HCT116 (cell line): Measurements from ENCODE around the gene STIMATE. TPM values are rescaled to one million over a fixed set of nuclear protein-coding genes. Genes with fewer than 3 reads are reported as not detected.

Experiments used
- ATAC-seq: fragments of 200-7000 bp; cut with Tn5 transposase; 2 replicates; pipeline ENCODE4 v1.9.1; 2020; ENCODE audit warnings: mild to moderate bottlenecking, moderate library complexity
- BruUV-seq: library from RNA; stranded (reverse); fragments of 400-500 nt; replicated peaks from 2 replicates; lab custom pipeline; 2021; lab: Mats Ljungman, UMichigan
- CTCF ChIA-PET: fragments of 300-600 bp; sonication (Branson Sonifier 250); formaldehyde crosslinking; loops from one replicate; lab custom pipeline; 2021; ENCODE audit warnings: antibody characterized with exemption; lab: Charles Lee
- POLR2A ChIA-PET: fragments of 300-600, 350-600 bp; sonication (Branson Sonifier 250); formaldehyde crosslinking; loops from one replicate; lab custom pipeline; 2021; ENCODE audit warnings: antibody characterized with exemption; lab: Charles Lee
- RAD21 ChIA-PET, 2 experiments: fragments of 300-600 bp; sonication (Branson Sonifier 250); formaldehyde crosslinking; loops; one replicate each; lab custom pipeline; 2023; ENCODE audit warnings: low total read pairs in 2 of 2; ENCODE audit not compliant: uncharacterized antibody in 2 of 2, unreplicated experiment in 2 of 2, low non-redundant PET in 1 of 2; lab: Charles Lee
- DNase-seq: peaks from one replicate; pipeline ENCODE4 v3.0.0-alpha.2; 2010; ENCODE audit warnings: low read depth, low spot score
- H2AFZ ChIP-seq: fragments of 200-600 bp; shearing (Covaris generic), sonication (generic); 2 replicates; pipeline ENCODE4 v1.6.1; 2017; ENCODE audit warnings: low read depth, mixed run types, mixed read lengths, antibody characterized with exemption, low read length; ENCODE audit not compliant: poor library complexity, severe bottlenecking
- H3K27ac ChIP-seq: 2 replicates; pipeline ENCODE4 v1.5.1; 2012; ENCODE audit warnings: low read depth, low read length
- H3K27me3 ChIP-seq: fragments of 200-600 bp; sonication (generic); 2 replicates; pipeline ENCODE4 v1.6.1; 2016; ENCODE audit warnings: mixed run types, low read length, mixed read lengths; ENCODE audit not compliant: insufficient read depth
- H3K36me3 ChIP-seq, 2 experiments: fragments of 200-500 bp in 1 of 2; fragments of 200-600 bp in 1 of 2; sonication (Bioruptor generic) in 1 of 2; sonication (generic) in 1 of 2; 2 replicates each; pipeline versions ENCODE4 v1.5.1 to v1.6.1; 2014 to 2016; ENCODE audit warnings: low read length in 2 of 2, inconsistent platforms in 1 of 2, mixed read lengths in 1 of 2, mixed run types in 1 of 2; ENCODE audit not compliant: insufficient read depth in 2 of 2, control insufficient read depth in 1 of 2
- H3K4me1 ChIP-seq, 2 experiments: fragments of 200-600 bp in 1 of 2; sonication (generic) in 1 of 2; 2 replicates each; pipeline versions ENCODE4 v1.5.1 to v1.6.1; 2012 to 2017; ENCODE audit warnings: low read length in 2 of 2, inconsistent platforms in 1 of 2, mild to moderate bottlenecking in 1 of 2, mixed read lengths in 1 of 2, mixed run types in 1 of 2, moderate library complexity in 1 of 2; ENCODE audit not compliant: insufficient read depth in 2 of 2, control insufficient read depth in 1 of 2
- H3K4me2 ChIP-seq: fragments of 200-600 bp; sonication (generic); 2 replicates; pipeline ENCODE4 v1.6.1; 2017; ENCODE audit warnings: mixed run types, low read length, mixed read lengths
- H3K4me3 ChIP-seq, 2 experiments: fragments of 200-600 bp in 1 of 2; sonication (generic) in 1 of 2; replicated peaks in 1 of 2; 2 replicates each; pipeline ENCODE4 v1.5.1; 2011 to 2016; ENCODE audit warnings: low read length in 2 of 2, control low read depth in 1 of 2, low read depth in 1 of 2, mild to moderate bottlenecking in 1 of 2, mixed read lengths in 1 of 2, mixed run types in 1 of 2
- H3K79me2 ChIP-seq: fragments of 200-600 bp; sonication (generic); 2 replicates; pipeline ENCODE4 v1.6.1; 2017; ENCODE audit warnings: mild to moderate bottlenecking, mixed run types, low read length, moderate library complexity, mixed read lengths; ENCODE audit not compliant: insufficient read depth
- H3K9ac ChIP-seq: fragments of 200-600 bp; sonication (generic); 2 replicates; pipeline ENCODE4 v1.6.1; 2016; ENCODE audit warnings: low read length, mixed read lengths
- H3K9me2 ChIP-seq: fragments of 200-600 bp; sonication (generic), shearing (Covaris generic); 2 replicates; pipeline ENCODE4 v1.6.1; 2017; ENCODE audit warnings: mixed run types, mild to moderate bottlenecking, moderate library complexity; ENCODE audit not compliant: insufficient read depth
- H3K9me3 ChIP-seq, 2 experiments: fragments of 200-500 bp in 1 of 2; fragments of 200-600 bp in 1 of 2; sonication (Bioruptor generic) in 1 of 2; sonication (generic) in 1 of 2; 2 replicates each; pipeline ENCODE4 v1.6.1; 2014 to 2017; ENCODE audit warnings: low read length in 2 of 2, mixed read lengths in 2 of 2, inconsistent platforms in 1 of 2, low read depth in 1 of 2, mild to moderate bottlenecking in 1 of 2, mixed run types in 1 of 2, moderate library complexity in 1 of 2; ENCODE audit not compliant: control insufficient read depth in 1 of 2, insufficient read depth in 1 of 2
- H4K20me1 ChIP-seq: fragments of 200-600 bp; sonication (generic), shearing (Covaris generic); 2 replicates; pipeline ENCODE4 v1.6.1; 2017; ENCODE audit warnings: mixed run types, mild to moderate bottlenecking, moderate library complexity; ENCODE audit not compliant: insufficient read depth
- CEBPB ChIP-seq: IDR thresholded peaks from 2 replicates; pipeline ENCODE4 v1.6.1; 2012; ENCODE audit warnings: low read depth
- EGR1 ChIP-seq: IDR thresholded peaks from 2 replicates; pipeline ENCODE4 v1.6.1; 2012; ENCODE audit warnings: low read depth
- FOSL1 ChIP-seq: IDR thresholded peaks from 2 replicates; pipeline ENCODE4 v1.6.1; 2012; ENCODE audit warnings: low read depth
- RAD21 ChIP-seq: IDR thresholded peaks from 2 replicates; pipeline ENCODE4 v1.6.1; 2012; ENCODE audit warnings: low read depth, mild to moderate bottlenecking
- REST ChIP-seq: IDR thresholded peaks from 2 replicates; pipeline ENCODE4 v1.6.1; 2012; ENCODE audit warnings: low read depth
- SP1 ChIP-seq: IDR thresholded peaks from 2 replicates; pipeline ENCODE4 v1.6.1; 2012; ENCODE audit warnings: low read depth
- ZNF274 ChIP-seq: fragments of 200-500 bp; sonication (Bioruptor generic); IDR thresholded peaks from 2 replicates; pipeline ENCODE4 v1.6.1; 2014; ENCODE audit warnings: mild to moderate bottlenecking, low read depth, low read length, inconsistent platforms
- intact Hi-C: fragments of 100-400 bp; cut with micrococcal nuclease; formaldehyde crosslinking; loops from 2 replicates; pipeline ENCODE4 v1.10.0; 2022
- total RNA-seq: library from RNA; stranded (reverse); gene quantifications from one replicate; pipeline ENCODE4 v1.2.1, GENCODE V29; 2021; ENCODE audit not compliant: unreplicated experiment
- TF ChIP-seq, protein P1 (sequence below): IDR thresholded peaks from 2 replicates; pipeline ENCODE4 v1.6.1; 2012
- TF ChIP-seq, protein P2 (sequence below), 3 experiments: fragments of 200-600 bp in 1 of 3; sonication (generic) in 1 of 3; IDR thresholded peaks in 2 of 3; conservative IDR thresholded peaks in 1 of 3; 2 replicates each; pipeline ENCODE4 v1.5.1; 2012 to 2017; ENCODE audit warnings: low read depth in 2 of 3, low read length in 2 of 3, antibody characterized with exemption in 1 of 3, borderline replicate concordance in 1 of 3, control low read depth in 1 of 3, mild to moderate bottlenecking in 1 of 3, mixed read lengths in 1 of 3, mixed run types in 1 of 3, moderate library complexity in 1 of 3; ENCODE audit not compliant: insufficient read depth in 1 of 3
- TF ChIP-seq, protein P3 (sequence below): IDR thresholded peaks from 2 replicates; pipeline ENCODE4 v1.6.1; 2012

STIMATE gene
- total RNA-seq, 1 experiment from 2014 or later: 20.2 TPM

DNA sequence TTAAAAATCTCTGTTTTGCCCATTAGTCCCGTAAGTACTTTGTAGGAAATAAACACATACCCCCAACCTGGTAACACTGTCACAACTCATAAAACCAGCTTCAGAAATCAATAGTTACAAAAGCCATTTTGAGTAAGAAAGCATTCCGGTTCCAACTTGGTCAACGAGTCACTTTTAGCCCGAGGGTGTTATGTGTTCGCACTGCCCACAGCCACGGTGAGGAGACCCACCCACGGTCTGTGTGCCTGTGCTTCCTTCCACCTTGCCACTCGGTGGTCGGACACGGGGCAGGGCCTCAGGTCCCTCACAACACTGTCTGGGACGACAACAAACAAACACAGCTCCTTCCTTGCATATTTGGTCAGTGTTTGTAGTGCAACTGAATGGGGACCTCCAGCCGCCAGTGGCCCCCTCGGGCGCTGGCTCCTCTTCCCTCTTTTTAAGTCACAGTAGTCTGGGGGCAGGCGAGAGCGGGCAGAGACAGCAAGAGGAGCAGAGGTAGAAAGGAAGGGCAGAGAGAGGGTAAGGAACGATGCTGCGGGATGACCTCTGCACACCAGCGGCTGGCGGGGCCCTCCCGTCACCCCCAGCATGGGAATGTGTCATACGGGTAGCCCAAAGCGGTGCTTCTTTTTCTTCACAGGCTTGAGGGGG lies 57.3 kb downstream of the STIMATE start:
- no peak overlapping the region for H2AFZ ChIP-seq
- no peak overlapping the region for H3K27ac ChIP-seq
- BruUV-seq: no TSS peak
- H3K4me2 ChIP-seq: no peak overlapping the region
- DNase-seq: no peak
- ATAC-seq: no peak
- H3K9me3 ChIP-seq: no peaks in the 10 kb centered on the region
- no peak overlapping the region for H3K9ac ChIP-seq
- intact Hi-C loops: no loop called here
- no peaks in the 10 kb centered on the region for H3K27me3 ChIP-seq
- H3K9me2 ChIP-seq: no peaks in the 10 kb centered on the region
- no peaks in the 10 kb centered on the region for H3K79me2 ChIP-seq
- CTCF ChIA-PET: no interaction called here
- TF ChIP-seq FOSL1 (no peak), EGR1 (no peak), SP1 (no peak)
- TF ChIP-seq, protein P1, sequence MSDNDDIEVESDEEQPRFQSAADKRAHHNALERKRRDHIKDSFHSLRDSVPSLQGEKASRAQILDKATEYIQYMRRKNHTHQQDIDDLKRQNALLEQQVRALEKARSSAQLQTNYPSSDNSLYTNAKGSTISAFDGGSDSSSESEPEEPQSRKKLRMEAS: no peak
- TF ChIP-seq, protein P2, sequence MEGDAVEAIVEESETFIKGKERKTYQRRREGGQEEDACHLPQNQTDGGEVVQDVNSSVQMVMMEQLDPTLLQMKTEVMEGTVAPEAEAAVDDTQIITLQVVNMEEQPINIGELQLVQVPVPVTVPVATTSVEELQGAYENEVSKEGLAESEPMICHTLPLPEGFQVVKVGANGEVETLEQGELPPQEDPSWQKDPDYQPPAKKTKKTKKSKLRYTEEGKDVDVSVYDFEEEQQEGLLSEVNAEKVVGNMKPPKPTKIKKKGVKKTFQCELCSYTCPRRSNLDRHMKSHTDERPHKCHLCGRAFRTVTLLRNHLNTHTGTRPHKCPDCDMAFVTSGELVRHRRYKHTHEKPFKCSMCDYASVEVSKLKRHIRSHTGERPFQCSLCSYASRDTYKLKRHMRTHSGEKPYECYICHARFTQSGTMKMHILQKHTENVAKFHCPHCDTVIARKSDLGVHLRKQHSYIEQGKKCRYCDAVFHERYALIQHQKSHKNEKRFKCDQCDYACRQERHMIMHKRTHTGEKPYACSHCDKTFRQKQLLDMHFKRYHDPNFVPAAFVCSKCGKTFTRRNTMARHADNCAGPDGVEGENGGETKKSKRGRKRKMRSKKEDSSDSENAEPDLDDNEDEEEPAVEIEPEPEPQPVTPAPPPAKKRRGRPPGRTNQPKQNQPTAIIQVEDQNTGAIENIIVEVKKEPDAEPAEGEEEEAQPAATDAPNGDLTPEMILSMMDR (IDR thresholded peaks at IDR 0.05 in 2 of 3, conservative IDR thresholded peaks at IDR 0.05 in 1 of 3; ENCODE audit: borderline replicate concordance in 1 of 3, insufficient read depth in 1 of 3, low read depth in 2 of 3, low read length in 2 of 3): no peak
- TF ChIP-seq, protein P3, sequence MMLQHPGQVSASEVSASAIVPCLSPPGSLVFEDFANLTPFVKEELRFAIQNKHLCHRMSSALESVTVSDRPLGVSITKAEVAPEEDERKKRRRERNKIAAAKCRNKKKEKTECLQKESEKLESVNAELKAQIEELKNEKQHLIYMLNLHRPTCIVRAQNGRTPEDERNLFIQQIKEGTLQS: no peak
- no peaks in the 10 kb centered on the region for H4K20me1 ChIP-seq
- RAD21 ChIA-PET: no interaction called here
- H3K4me3 ChIP-seq: no peak overlapping the region
- H3K36me3 ChIP-seq: no peaks in the 10 kb centered on the region
- POLR2A ChIA-PET: no interaction called here
- no peaks in the 10 kb centered on the region for H3K4me1 ChIP-seq

DNA sequence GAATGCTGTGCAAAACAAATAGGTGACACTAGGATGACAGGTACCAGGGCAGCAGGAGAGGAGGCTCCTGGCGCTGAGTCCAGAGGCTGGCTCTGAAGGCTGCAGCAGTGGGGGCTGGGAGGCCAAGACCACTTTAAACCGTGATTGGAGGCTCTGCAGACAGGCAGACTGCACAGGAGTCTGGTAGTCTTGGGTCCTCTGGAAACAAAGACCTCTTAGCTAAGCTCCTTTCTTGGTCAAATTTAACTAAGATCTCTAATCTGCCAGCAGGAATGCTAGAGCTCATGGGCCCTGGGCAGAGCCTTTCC lies 58.1 kb downstream of the STIMATE start:
- no peak overlapping the region for H3K27ac ChIP-seq
- BruUV-seq: no TSS peak
- ATAC-seq: no peak
- no peak for TF ChIP-seq FOSL1
- TF ChIP-seq, protein P3: no peak
- TF ChIP-seq CEBPB: no peak
- TF ChIP-seq REST: no peak
- no peak for TF ChIP-seq ZNF274
- no peak for TF ChIP-seq RAD21
- TF ChIP-seq, protein P2 (IDR thresholded peaks at IDR 0.05 in 2 of 3, conservative IDR thresholded peaks at IDR 0.05 in 1 of 3; ENCODE audit: borderline replicate concordance in 1 of 3, insufficient read depth in 1 of 3, low read depth in 2 of 3, low read length in 2 of 3): no peak

More for the DNA sequence above, 58.1 kb downstream of the STIMATE start:
- H3K9ac ChIP-seq: no peak overlapping the region
- H3K4me1 ChIP-seq: no peaks in the 10 kb centered on the region
- no peak overlapping the region for H2AFZ ChIP-seq
- H3K79me2 ChIP-seq: no peaks in the 10 kb centered on the region
- no peaks in the 10 kb centered on the region for H3K9me3 ChIP-seq
- H4K20me1 ChIP-seq: no peaks in the 10 kb centered on the region
- ChIA-PET POLR2A (no interaction called here), RAD21 (no interaction called here), CTCF (no interaction called here)
- H3K9me2 ChIP-seq: no peaks in the 10 kb centered on the region
- intact Hi-C loops: no loop called here
- DNase-seq: no peak
- no peaks in the 10 kb centered on the region for H3K27me3 ChIP-seq
- no peaks in the 10 kb centered on the region for H3K36me3 ChIP-seq
- no peak overlapping the region for H3K4me2 ChIP-seq
- H3K4me3 ChIP-seq: no peak overlapping the region
